NCI-H446 (cell line): ENCODE measurements around the gene DNER.

Experiments used
- DNase-seq, 2 experiments: peaks; one replicate each; lab custom pipeline; 2025; lab: John Stamatoyannopoulos, UW

DNER gene

GRCh38 chr2:229335330-229335729, 379.0 kb downstream of the DNER start:
- no peak for DNase-seq

- DNase-seq: no peak
These were observed 383.4 kb downstream of the DNER start for GRCh38 chr2:229330952-229331351.

DNA sequence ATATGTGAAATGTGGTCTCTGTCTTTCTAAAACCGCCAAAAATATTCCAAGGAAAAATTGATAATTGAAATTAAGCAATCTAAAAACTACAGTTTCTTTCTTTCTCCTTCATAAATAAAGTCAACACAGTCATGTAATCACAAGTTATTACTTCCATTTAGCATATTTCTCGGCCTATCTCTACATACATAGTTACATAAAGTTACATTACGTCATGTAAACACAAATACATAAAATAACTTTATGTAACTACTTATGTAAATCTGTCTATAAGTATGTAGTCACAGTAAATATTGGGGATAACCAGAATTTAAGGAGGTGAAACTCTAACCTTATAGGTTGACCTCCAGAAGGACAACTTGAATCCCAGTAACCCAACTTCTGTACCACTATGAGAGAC, 394.8 kb downstream of the DNER start:
- DNase-seq: no peak

DNA sequence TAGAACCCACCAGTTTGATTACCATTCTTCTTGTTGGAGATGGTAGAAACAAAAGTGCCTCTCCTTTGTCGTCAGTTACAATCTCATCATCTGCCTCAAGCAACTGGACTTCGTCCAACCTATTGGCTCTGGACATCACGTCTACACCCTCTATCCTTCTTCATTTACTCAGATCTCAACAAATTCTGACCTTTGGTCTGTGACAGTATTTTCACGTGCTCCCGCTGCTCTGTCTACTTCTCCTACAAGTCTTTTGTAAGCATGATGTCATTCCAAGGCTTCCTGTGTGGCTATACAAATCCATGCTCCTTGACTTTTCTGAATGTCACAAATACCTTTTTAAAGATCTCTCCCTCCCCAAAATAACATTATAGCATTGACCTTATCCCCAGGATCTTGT, 400.2 kb downstream of the DNER start:
- no peak for DNase-seq

DNA sequence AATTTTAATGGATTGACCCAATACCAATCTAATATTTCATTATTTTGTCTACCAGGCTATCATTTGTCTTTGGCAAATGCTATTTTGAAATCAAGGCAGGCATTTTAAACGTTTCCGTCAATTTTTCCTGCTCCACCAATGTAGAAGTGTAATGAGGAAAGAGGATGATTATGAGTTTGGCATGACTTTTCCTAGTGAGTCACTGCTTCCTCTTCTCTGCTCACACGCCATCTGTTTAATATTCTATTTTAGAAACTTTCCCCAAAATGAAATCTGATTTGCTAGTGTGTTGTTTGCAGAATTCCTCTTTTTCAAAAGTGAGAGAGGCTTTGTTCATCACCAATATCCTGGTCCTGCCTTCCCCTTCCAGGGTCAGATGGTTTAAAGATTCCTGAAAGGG, 400.8 kb downstream of the DNER start:
- no peak for DNase-seq
